Left lung (tissue), 10 donors: Measurements from ENCODE around the gene VSIG8. TPM values are rescaled to one million over a fixed set of nuclear protein-coding genes. Genes with fewer than 3 reads are reported as not detected.

Experiments
- ATAC-seq: fragments of 200-7000 bp; cut with Tn5 transposase; one replicate; pipeline ENCODE4 v1.9.1; 2020; ENCODE audit warnings: moderate library complexity
- DNase-seq, 4 donors: peaks; one replicate each; pipeline ENCODE4 v3.0.0-alpha.2; 2013 to 2020
- H3K27ac ChIP-seq, 2 donors: fragments of 200-600 bp; sonication (generic) in 1 of 2; one replicate each; pipeline versions ENCODE4 v1.5.0 to v1.8.0; 2020 to 2021
- H3K27me3 ChIP-seq, 2 donors: fragments of 200-600 bp; sonication (generic) in 1 of 2; one replicate each; pipeline versions ENCODE4 v1.5.0 to v1.8.0; 2020 to 2021
- H3K36me3 ChIP-seq, 2 donors: fragments of 200-600 bp; sonication (generic) in 1 of 2; one replicate each; pipeline versions ENCODE4 v1.5.0 to v1.8.0; 2020 to 2021
- H3K4me1 ChIP-seq, 2 donors: fragments of 200-600 bp; one replicate each; pipeline ENCODE4 v1.8.0; 2021
- H3K4me3 ChIP-seq, 2 donors: fragments of 200-600 bp; sonication (generic) in 1 of 2; one replicate each; pipeline versions ENCODE4 v1.5.0 to v1.8.0; 2020 to 2021; ENCODE audit warnings: mild to moderate bottlenecking in 1 of 2
- H3K9me3 ChIP-seq, 2 donors: fragments of 200-600 bp; sonication (generic) in 1 of 2; one replicate each; pipeline versions ENCODE4 v1.5.0 to v1.8.0; 2020 to 2021
- intact Hi-C, 2 donors: fragments of 100-400 bp; cut with DNase I; formaldehyde crosslinking; loops; one replicate each; pipeline versions ENCODE4 v1.11.2 to v1.14.2; 2022
- polyA plus RNA-seq, 6 donors: library from polyadenylated mRNA; unstranded; fragments of 120-200 nt; gene quantifications; one replicate each; pipeline ENCODE4 v1.2.1, GENCODE V29; 2013; ENCODE audit not compliant: insufficient read length in 6 of 6
- total RNA-seq, 2 donors: library from RNA; stranded (reverse); fragmentation: NEBNext Ultra II Directional; extraction: Animal tissue kit (Norgen Biotek cat#: 25700); gene quantifications; one replicate each; pipeline ENCODE4 v1.2.1, GENCODE V29; 2021
- TF ChIP-seq, protein P1 (sequence below), 2 donors: fragments of 200-600 bp; sonication (generic) in 1 of 2; IDR thresholded peaks; one replicate each; pipeline versions ENCODE4 v1.5.0 to v1.8.0; 2021; ENCODE audit warnings: antibody characterized with exemption in 2 of 2
- donor health status: DM: no; HTN: yes; CAD: no.
- donor health status: DM: no; HTN: no; CAD: no.

The VSIG8 gene
- total and polyA plus RNA-seq, 8 donors: 0.10 to 0.14 TPM; not detected in 6

DNA sequence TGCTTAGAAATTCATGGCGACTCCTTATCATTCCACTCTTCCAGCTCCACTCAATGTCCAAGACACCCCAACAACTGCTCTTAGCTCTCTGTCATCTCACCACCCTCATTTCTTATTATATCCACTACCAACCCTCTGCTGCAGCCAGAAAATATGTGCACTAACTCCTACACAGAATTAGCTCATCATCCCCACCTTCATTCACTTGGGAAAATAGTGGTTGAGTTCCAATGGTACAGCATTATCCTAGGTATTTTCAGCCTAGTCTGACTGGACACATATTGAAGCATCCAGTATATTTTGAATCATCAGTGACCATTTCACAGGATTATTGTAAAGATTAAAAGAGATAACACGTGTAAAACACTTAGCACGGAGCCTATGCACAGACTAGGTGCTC lies 16.7 kb upstream of the VSIG8 start:
- H3K4me3 ChIP-seq: no peak overlapping the region
- H3K9me3 ChIP-seq: no peaks in the 10 kb centered on the region
- H3K4me1 ChIP-seq: peaks cover 2 to 37% of the 10 kb centered on the region in 2 donors
- no peaks in the 10 kb centered on the region for H3K27me3 ChIP-seq
- TF ChIP-seq, protein P1, sequence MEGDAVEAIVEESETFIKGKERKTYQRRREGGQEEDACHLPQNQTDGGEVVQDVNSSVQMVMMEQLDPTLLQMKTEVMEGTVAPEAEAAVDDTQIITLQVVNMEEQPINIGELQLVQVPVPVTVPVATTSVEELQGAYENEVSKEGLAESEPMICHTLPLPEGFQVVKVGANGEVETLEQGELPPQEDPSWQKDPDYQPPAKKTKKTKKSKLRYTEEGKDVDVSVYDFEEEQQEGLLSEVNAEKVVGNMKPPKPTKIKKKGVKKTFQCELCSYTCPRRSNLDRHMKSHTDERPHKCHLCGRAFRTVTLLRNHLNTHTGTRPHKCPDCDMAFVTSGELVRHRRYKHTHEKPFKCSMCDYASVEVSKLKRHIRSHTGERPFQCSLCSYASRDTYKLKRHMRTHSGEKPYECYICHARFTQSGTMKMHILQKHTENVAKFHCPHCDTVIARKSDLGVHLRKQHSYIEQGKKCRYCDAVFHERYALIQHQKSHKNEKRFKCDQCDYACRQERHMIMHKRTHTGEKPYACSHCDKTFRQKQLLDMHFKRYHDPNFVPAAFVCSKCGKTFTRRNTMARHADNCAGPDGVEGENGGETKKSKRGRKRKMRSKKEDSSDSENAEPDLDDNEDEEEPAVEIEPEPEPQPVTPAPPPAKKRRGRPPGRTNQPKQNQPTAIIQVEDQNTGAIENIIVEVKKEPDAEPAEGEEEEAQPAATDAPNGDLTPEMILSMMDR (IDR thresholded peaks at IDR 0.05): no peak
- H3K27ac ChIP-seq: no peak overlapping the region
- intact Hi-C loops: no loop called here
- ATAC-seq: no peak
- no peak for DNase-seq
- H3K36me3 ChIP-seq: no peaks in the 10 kb centered on the region

DNA sequence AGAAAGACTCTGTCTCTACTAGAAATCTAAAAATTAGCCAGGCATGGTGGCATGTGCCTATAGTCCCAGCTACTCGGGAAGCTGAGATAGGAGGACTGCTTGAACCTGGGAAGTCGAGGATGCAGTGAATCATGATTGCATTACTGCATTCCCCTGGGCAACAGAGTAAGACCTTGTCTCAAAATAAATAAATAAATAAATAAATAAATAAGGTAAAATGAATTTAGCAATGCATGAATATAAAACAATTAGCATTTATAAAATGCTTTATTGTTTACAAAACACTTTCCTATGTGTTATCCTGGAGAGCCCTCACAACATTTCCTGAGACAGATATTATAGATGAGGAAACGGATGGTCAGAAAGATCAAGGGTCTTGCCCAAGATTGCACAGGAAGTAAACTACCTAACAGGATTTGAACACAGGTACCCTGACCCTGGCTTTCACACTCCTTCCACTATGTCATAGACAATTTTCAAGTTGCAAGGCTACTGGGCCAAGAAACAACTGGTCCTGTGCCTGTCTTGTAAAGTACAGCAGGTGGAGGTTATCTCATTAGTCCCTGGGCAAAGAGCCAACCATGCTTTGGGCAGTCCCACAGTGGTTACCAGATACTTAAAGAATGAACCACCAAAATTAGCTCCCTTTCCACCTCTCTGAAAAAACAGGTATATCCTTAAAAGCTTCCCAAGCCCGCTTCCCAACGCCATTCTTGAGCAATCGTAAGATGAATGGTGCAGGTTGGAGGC lies 15.4 kb upstream of the VSIG8 start:
- no peaks in the 10 kb centered on the region for H3K27me3 ChIP-seq
- H3K36me3 ChIP-seq: no peaks in the 10 kb centered on the region
- H3K9me3 ChIP-seq: no peaks in the 10 kb centered on the region
- intact Hi-C loops: no loop called here
- peaks cover 2 to 37% of the 10 kb centered on the region in 2 donors for H3K4me1 ChIP-seq
- TF ChIP-seq, protein P1 (IDR thresholded peaks at IDR 0.05): no peak
- no peak overlapping the region for H3K4me3 ChIP-seq
- DNase-seq (no peak), ATAC-seq (no peak)
- H3K27ac ChIP-seq: no peak overlapping the region

GRCh38 chr1:159873530-159874143 lies 11.2 kb upstream of the VSIG8 start:
- intact Hi-C loops: no loop called here
- Histone ChIP-seq H3K36me3 (no peaks in the 10 kb centered on the region), H3K27me3 (no peaks in the 10 kb centered on the region), H3K4me3 (no peak overlapping the region), H3K27ac (no peak overlapping the region), H3K4me1 (no peaks in the 10 kb centered on the region), H3K9me3 (no peaks in the 10 kb centered on the region)
- ATAC-seq (no peak), DNase-seq (no peak)
- TF ChIP-seq, protein P1 (IDR thresholded peaks at IDR 0.05): no peak

DNA sequence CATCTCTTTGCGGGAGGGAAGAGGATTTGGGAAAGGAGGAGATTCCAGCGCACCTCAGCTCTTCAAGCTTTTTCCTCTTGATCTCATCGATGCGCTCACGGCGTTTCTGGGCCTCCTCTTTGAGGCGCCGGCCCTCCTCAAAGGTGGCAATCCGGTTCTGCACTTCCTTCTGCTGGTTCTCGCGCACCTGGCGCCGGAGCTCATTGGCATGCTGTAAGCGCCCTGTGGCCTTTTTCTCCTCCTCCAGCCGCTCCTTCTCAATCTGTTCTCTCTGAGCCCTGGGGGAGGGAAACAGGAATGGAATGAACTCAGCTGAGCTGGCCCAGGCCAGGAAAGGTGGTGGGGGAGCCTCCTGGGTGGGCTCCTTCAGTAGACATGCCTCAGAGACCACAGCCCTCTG lies 10.4 kb upstream of the VSIG8 start:
- H3K4me1 ChIP-seq: no peaks in the 10 kb centered on the region
- no peaks in the 10 kb centered on the region for H3K9me3 ChIP-seq
- no peaks in the 10 kb centered on the region for H3K27me3 ChIP-seq
- TF ChIP-seq, protein P1 (IDR thresholded peaks at IDR 0.05): no peak
- H3K4me3 ChIP-seq: no peak overlapping the region
- ATAC-seq (no peak), DNase-seq (no peak)
- H3K27ac ChIP-seq: no peak overlapping the region
- intact Hi-C loops: no loop called here
- no peaks in the 10 kb centered on the region for H3K36me3 ChIP-seq

DNA sequence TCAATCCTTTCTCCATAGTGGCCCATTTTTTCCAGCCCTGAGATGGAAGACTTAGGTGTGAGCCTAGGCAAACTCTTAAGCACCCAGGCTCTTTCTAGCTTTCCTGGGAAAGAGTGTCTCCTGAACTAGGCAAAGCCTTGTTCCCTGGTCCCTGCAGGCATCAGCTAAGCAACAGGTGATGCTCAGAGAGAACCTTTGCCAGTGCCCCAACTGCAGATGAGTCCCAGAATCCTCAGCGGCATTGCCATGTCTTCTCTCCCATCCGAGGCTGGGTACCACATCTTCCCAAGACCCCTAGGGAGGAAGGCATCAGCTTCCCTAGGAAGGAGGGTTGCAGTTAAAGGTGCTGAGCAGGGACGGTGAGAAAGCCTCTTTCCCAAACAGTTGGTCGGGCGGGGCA lies 8.2 kb upstream of the VSIG8 start:
- TF ChIP-seq, protein P1 (IDR thresholded peaks at IDR 0.05): no peak
- ATAC-seq (no peak), DNase-seq (no peak)
- no peak overlapping the region for H3K4me3 ChIP-seq
- no peaks in the 10 kb centered on the region for H3K27me3 ChIP-seq
- intact Hi-C loops: no loop called here
- H3K27ac ChIP-seq: no peak overlapping the region
- H3K36me3 ChIP-seq: no peaks in the 10 kb centered on the region
- H3K9me3 ChIP-seq: no peaks in the 10 kb centered on the region
- no peaks in the 10 kb centered on the region for H3K4me1 ChIP-seq
